NCI-H2029 (cell line): ENCODE measurements around the gene SIAH2.

Experiments
- DNase-seq: peaks from one replicate; lab custom pipeline; 2025; lab: John Stamatoyannopoulos, UW

Gene SIAH2

GRCh38 chr3:150748684-150749047 lies 14.3 kb downstream of the SIAH2 start:
- no peak for DNase-seq

- DNase-seq, result peak; percentile 31
Observed at GRCh38 chr3:150747886-150748683, 14.9 kb downstream of the SIAH2 start.

GRCh38 chr3:150746791-150747590 lies 16.0 kb downstream of the SIAH2 start:
- no peak for DNase-seq

- DNase-seq, result no peak
Observed at GRCh38 chr3:150745832-150746231, 17.1 kb downstream of the SIAH2 start.

GRCh38 chr3:150744919-150745211 lies 18.1 kb downstream of the SIAH2 start:
- DNase-seq, result no peak

GRCh38 chr3:150744041-150744918 lies 18.7 kb downstream of the SIAH2 start:
- no peak for DNase-seq

- no peak for DNase-seq
Observed at GRCh38 chr3:150743508-150743907, 19.5 kb downstream of the SIAH2 start.

- no peak for DNase-seq
Observed at GRCh38 chr3:150742679-150743078, 20.3 kb downstream of the SIAH2 start.

- DNase-seq, result no peak
Observed at GRCh38 chr3:150742141-150742523, 20.8 kb downstream of the SIAH2 start.

- no peak for DNase-seq
Observed at GRCh38 chr3:150741497-150742140, 21.4 kb downstream of the SIAH2 start.

- no peak for DNase-seq
Observed at GRCh38 chr3:150740733-150741496, 22.1 kb downstream of the SIAH2 start.

- no peak for DNase-seq
Observed at GRCh38 chr3:150739877-150740645, 22.9 kb downstream of the SIAH2 start.

GRCh38 chr3:150739200-150739863 lies 23.6 kb downstream of the SIAH2 start:
- DNase-seq, result no peak

- no peak for DNase-seq
Observed at GRCh38 chr3:150738688-150739087, 24.3 kb downstream of the SIAH2 start.

GRCh38 chr3:150737874-150738679 lies 24.9 kb downstream of the SIAH2 start:
- DNase-seq, result no peak

GRCh38 chr3:150736903-150737832 lies 25.8 kb downstream of the SIAH2 start:
- DNase-seq, result no peak

- no peak for DNase-seq
Observed at GRCh38 chr3:150736316-150736719, 26.7 kb downstream of the SIAH2 start.

- DNase-seq, result no peak
Observed at GRCh38 chr3:150734795-150735119, 28.2 kb downstream of the SIAH2 start.
